ENCODE data around the gene GAD1.

The GAD1 gene

GRCh38 chr2:170818752-170819470, 2.2 kb downstream of the GAD1 start:
- Histone ChIP-seq H3K27me3 (ENCODE audit: insufficient read depth, poor library complexity, severe bottlenecking) (peaks cover 88% of the 10 kb centered on the region), H3K4me3 (replicated peaks; ENCODE audit: insufficient read depth, low read length) (no peak overlapping the region), H3K27ac (replicated peaks) (no peak overlapping the region)
- no peak for DNase-seq (ENCODE audit: low read depth in 1 of 2, low spot score in 1 of 2)
- TF ChIP-seq SPI1 (IDR thresholded peaks at IDR 0.05; ENCODE audit: borderline replicate concordance, low read depth), result no peak
- TF ChIP-seq GABPA (IDR thresholded peaks at IDR 0.05; ENCODE audit: low read depth), result no peak
- no peak for TF ChIP-seq CTCF (IDR thresholded peaks at IDR 0.05; ENCODE audit: insufficient read depth, low read length)
- TF ChIP-seq, protein P1, sequence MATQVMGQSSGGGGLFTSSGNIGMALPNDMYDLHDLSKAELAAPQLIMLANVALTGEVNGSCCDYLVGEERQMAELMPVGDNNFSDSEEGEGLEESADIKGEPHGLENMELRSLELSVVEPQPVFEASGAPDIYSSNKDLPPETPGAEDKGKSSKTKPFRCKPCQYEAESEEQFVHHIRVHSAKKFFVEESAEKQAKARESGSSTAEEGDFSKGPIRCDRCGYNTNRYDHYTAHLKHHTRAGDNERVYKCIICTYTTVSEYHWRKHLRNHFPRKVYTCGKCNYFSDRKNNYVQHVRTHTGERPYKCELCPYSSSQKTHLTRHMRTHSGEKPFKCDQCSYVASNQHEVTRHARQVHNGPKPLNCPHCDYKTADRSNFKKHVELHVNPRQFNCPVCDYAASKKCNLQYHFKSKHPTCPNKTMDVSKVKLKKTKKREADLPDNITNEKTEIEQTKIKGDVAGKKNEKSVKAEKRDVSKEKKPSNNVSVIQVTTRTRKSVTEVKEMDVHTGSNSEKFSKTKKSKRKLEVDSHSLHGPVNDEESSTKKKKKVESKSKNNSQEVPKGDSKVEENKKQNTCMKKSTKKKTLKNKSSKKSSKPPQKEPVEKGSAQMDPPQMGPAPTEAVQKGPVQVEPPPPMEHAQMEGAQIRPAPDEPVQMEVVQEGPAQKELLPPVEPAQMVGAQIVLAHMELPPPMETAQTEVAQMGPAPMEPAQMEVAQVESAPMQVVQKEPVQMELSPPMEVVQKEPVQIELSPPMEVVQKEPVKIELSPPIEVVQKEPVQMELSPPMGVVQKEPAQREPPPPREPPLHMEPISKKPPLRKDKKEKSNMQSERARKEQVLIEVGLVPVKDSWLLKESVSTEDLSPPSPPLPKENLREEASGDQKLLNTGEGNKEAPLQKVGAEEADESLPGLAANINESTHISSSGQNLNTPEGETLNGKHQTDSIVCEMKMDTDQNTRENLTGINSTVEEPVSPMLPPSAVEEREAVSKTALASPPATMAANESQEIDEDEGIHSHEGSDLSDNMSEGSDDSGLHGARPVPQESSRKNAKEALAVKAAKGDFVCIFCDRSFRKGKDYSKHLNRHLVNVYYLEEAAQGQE (IDR thresholded peaks at IDR 0.05; ENCODE audit: insufficient replicate concordance, low read depth), result no peak
- TF ChIP-seq POLR2AphosphoS5 (IDR thresholded peaks at IDR 0.05; ENCODE audit: low read depth), result no peak

DNA sequence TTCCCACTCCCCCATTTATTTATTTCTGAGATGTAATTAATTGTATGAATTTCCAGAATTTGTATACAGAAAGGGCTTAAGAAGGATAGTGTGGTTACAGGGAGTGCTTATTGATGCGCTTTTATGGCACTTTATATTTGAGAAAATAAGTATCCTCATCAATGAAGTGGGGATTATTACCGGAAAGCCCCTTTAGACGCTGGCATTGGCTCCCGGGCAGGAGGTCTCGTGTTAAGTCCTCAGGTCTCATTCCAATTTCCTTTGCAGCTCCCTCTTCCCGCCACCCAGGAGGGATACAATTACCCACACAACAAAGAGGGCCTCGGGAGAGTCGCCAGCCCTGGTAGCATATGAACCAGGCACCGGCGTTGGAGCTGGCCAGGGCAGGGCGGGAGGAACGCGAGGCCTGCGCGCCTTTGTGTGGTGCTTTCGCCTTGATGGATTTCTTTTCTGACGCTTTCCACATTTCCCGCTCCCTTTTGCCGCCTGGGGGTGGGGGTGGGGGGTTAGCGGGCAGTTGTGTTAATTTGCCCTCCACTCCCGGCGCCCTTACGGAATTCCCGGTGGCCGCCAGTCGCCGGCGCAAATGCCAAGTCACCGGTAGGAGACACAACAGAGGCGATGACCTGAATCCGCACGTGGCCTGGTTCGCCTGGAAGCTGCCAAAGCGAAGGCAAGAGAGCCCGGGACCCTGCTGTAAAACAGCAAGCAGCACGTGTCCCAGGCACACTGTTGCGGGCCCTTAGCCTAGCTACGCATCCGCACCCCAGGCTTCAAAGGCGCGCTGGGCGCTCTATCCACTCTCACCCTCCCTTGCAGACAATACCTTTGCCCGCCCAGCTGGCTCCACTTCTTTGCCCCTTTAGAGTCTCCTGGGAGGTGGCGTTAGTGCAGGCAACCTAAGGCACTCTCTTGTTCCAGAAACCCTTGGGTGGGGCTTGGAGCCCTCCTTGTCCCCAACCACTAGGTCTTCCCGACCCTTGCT, 3.3 kb downstream of the GAD1 start:
- no peak overlapping the region for H3K4me3 ChIP-seq (replicated peaks; ENCODE audit: insufficient read depth, low read length)
- peaks cover 88% of the 10 kb centered on the region for H3K27me3 ChIP-seq (ENCODE audit: insufficient read depth, poor library complexity, severe bottlenecking)
- no peak overlapping the region for H3K27ac ChIP-seq (replicated peaks)
- no peak for TF ChIP-seq GABPA (IDR thresholded peaks at IDR 0.05; ENCODE audit: low read depth)
- TF ChIP-seq, protein P1 (IDR thresholded peaks at IDR 0.05; ENCODE audit: insufficient replicate concordance, low read depth), result no peak
- TF ChIP-seq CTCF (IDR thresholded peaks at IDR 0.05; ENCODE audit: insufficient read depth, low read length), result no peak
- no peak for TF ChIP-seq SPI1 (IDR thresholded peaks at IDR 0.05; ENCODE audit: borderline replicate concordance, low read depth)
- no peak for TF ChIP-seq POLR2AphosphoS5 (IDR thresholded peaks at IDR 0.05; ENCODE audit: low read depth)
- no peak for DNase-seq (ENCODE audit: low read depth in 1 of 2, low spot score in 1 of 2)

DNA sequence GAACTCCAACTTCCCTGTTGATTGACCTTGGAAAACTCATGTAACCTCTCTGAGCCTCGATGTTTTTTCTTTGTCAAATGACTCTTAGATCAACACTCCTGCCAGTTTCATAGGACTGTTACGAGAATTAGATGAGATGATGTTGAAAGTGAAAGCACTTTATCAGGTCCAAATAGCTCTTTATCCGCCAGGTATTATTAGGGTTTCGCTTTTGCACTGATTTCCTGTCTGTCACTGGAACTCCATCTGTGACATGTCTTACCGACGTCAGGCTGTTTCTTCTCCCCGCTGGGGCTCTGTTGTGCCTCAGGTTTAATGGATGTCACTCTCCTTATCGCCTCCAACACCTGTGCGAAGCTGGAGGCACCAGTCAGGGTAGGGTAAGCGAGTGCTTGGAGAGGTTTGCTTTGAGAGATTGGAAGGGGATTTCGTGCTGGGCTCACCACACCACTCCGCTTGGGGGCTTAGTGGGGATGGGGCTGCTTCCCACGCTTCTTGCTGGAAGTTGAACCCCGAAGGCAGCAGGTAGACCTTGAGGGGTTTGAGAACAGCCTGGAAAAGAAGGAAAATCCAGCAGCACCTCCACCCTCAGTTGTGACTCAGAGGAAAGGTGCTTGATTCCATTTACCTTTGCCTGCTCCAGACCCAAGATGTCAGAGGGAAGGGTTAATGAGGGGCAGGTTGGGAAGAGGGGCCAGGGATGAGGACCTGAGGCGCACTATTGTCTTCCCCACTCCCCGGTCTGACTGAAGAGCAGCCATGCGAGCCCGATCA, 4.3 kb downstream of the GAD1 start:
- peaks cover 86% of the 10 kb centered on the region for H3K27me3 ChIP-seq (ENCODE audit: insufficient read depth, poor library complexity, severe bottlenecking)
- TF ChIP-seq GABPA (IDR thresholded peaks at IDR 0.05; ENCODE audit: low read depth) (no peak), SPI1 (IDR thresholded peaks at IDR 0.05; ENCODE audit: borderline replicate concordance, low read depth) (no peak), CTCF (IDR thresholded peaks at IDR 0.05; ENCODE audit: insufficient read depth, low read length) (no peak)
- TF ChIP-seq, protein P1 (IDR thresholded peaks at IDR 0.05; ENCODE audit: insufficient replicate concordance, low read depth), result no peak

More for the DNA sequence above, 4.3 kb downstream of the GAD1 start:
- no peak for DNase-seq (ENCODE audit: low read depth in 1 of 2, low spot score in 1 of 2)
- Histone ChIP-seq H3K27ac (replicated peaks) (no peak overlapping the region), H3K4me3 (replicated peaks; ENCODE audit: insufficient read depth, low read length) (no peak overlapping the region)

Data from HL-60 (cell line).